Midbrain (tissue), 1 donor: ENCODE data around the gene KIAA0232.

Source experiments
- DNase-seq: peaks from one replicate; lab custom pipeline; 2025; lab: John Stamatoyannopoulos, UW

The KIAA0232 gene

DNA sequence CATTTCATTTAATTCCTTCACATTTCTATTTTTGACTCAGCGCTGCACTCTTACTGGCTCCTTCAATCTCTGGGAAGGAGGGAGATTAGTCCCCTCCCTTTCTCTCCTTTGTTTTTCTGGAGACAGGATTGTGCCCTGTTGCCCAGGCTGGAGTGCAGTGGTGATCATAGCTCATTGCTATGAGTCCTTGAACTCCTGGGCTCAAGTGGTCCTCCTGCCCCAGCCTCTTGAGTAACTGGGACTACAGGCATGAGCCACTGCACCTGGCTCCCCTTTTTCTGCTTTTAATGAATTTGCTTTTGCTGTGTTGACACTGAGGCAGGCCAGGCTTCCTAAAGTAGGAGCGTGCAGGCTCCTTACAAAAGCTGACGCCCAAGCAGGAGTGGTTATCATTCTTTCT lies 137.6 kb downstream of the KIAA0232 start:
- no peak for DNase-seq

- no peak for DNase-seq
Measured at GRCh38 chr4:6923507-6923906, 141.0 kb downstream of the KIAA0232 start.

GRCh38 chr4:6924361-6924779 lies 141.8 kb downstream of the KIAA0232 start:
- no peak for DNase-seq

DNA sequence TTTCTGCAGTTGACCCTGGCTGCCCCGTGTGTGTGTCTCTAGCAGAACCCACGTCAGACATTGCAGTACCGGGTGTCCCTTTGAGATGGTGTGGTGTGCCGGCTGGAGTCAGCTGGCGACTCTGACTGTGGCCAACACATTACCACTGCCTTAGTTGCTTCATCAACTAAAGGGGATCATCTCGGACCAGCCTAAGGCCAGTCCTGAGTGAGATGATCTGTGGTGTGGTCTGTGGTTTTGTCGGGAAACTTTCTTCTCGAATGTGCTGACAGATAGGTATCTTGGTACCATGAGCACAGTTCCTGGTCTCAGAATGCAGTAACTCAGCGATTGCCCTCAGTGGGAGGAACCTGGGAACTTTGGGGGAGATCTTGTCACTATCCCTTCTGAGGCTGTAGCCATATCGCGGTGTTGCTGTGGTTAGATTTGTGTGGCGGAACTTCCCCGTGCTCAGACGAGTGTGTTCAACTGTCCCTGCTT lies 142.9 kb downstream of the KIAA0232 start:
- DNase-seq: peak; percentile 22

GRCh38 chr4:6926081-6926480 lies 143.6 kb downstream of the KIAA0232 start:
- DNase-seq: no peak

- no peak for DNase-seq
Measured at GRCh38 chr4:6926681-6927478, 144.4 kb downstream of the KIAA0232 start.

GRCh38 chr4:6928081-6928480 lies 145.6 kb downstream of the KIAA0232 start:
- no peak for DNase-seq

GRCh38 chr4:6929339-6929811 lies 146.8 kb downstream of the KIAA0232 start:
- DNase-seq: no peak

GRCh38 chr4:6929812-6930464 lies 147.4 kb downstream of the KIAA0232 start:
- peak; percentile 8 for DNase-seq

GRCh38 chr4:6932475-6932874 lies 149.9 kb downstream of the KIAA0232 start:
- no peak for DNase-seq

DNA sequence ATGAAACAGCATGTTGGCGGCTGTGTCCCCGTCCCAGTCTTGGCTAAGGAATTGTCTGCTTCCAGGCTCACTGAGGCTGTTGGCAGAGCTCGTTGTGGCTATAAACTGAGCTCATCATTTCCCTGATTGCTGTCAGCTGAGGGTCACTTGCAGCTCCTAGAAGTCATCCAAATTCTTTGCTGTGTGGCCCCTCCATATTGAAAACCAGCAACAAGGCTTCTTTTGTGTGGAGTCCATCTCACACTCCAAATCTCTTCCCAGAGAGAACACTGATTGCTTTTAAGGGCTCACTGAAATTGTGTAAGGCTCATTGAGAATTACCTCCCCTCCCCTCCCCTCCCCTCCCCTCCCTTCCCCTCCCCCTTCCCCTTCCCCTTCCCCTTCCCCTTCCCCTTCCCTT lies 150.4 kb downstream of the KIAA0232 start:
- DNase-seq: no peak
